ENCODE measurements around the gene C9orf57. TPM values are rescaled to one million over a fixed set of nuclear protein-coding genes. Genes with fewer than 3 reads are reported as not detected.

Gene C9orf57
- total RNA-seq: not detected in 2 replicates

DNA sequence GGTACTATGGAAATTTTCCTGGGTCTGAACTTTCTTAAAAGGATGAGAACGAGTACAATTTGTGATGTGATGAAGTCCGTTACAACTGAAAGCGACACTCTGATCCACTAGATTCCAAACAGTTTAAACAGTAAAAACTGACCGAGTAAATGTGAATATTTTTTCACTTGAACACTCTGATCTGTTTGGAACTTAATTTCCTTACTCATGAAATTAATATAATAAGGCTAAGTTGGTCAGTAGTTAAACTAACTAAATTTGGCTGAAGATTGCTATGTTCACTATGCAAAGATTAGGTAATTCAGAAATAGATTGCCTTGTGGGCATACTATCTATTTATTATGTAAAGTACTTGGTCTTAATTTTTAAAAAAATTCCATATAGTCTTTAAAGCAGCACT is at the start of gene C9orf57:
C9orf57 (minus strand) TSS at position 101 of the 400 bp plus-strand sequence. CDS start 1,282 bp downstream, outside the sequence.

Small RNA genes lying within 50 kb of the gene (small RNA-seq; reads per million reads assigned to genes)
- not detected for gene HSPB1P1

Other genes with a start within 250 kb of the C9orf57 start
- gene ABHD17B, start 149.4 kb downstream of the C9orf57 start, total RNA-seq: 20.9 and 25.6 TPM in 2 replicates
- 17.5 and 21.8 TPM in 2 replicates for gene C9orf85, start 149.0 kb downstream of the C9orf57 start, total RNA-seq
- not detected in 2 replicates for gene GDA, start 88.8 kb upstream of the C9orf57 start, total RNA-seq